RWPE2 (cell line): ENCODE measurements around the gene CMKLR1.

ENCODE experiments used
- ATAC-seq: fragments of 200-7000 bp; cut with Tn5 transposase; 3 replicates; pipeline ENCODE4 v1.9.1; 2021; ENCODE audit warnings: low read depth
- DNase-seq: peaks from one replicate; pipeline ENCODE4 v3.0.0-alpha.2; 2020; ENCODE audit warnings: low spot score
- H3K27ac ChIP-seq: fragments of 450-650 bp; 2 replicates; pipeline ENCODE4 v1.5.1; 2017; ENCODE audit warnings: mild to moderate bottlenecking; ENCODE audit not compliant: poor library complexity, severe bottlenecking
- H3K27me3 ChIP-seq: fragments of 250-450 bp; sonication (Bioruptor Pico); 2 replicates; pipeline ENCODE4 v1.5.1; 2021; ENCODE audit warnings: mild to moderate bottlenecking, moderate library complexity; ENCODE audit not compliant: insufficient read depth, poor library complexity, severe bottlenecking
- H3K36me3 ChIP-seq: fragments of 250-450 bp; sonication (Bioruptor Pico); 2 replicates; pipeline ENCODE4 v1.5.1; 2020; ENCODE audit warnings: low read depth, mild to moderate bottlenecking, moderate library complexity
- H3K4me1 ChIP-seq: fragments of 250-450 bp; sonication (Bioruptor Pico); 2 replicates; pipeline ENCODE4 v1.5.1; 2021; ENCODE audit warnings: mild to moderate bottlenecking, moderate library complexity; ENCODE audit not compliant: insufficient read depth, poor library complexity, severe bottlenecking
- H3K4me3 ChIP-seq: fragments of 250-450 bp; sonication (Bioruptor Pico); 2 replicates; pipeline ENCODE4 v1.5.1; 2021; ENCODE audit warnings: mild to moderate bottlenecking, moderate library complexity; ENCODE audit not compliant: severe bottlenecking
- H3K9me3 ChIP-seq: fragments of 250-450 bp; sonication (Bioruptor Pico); 2 replicates; pipeline ENCODE4 v1.5.1; 2021; ENCODE audit warnings: mild to moderate bottlenecking, moderate library complexity; ENCODE audit not compliant: severe bottlenecking
- CTCF ChIP-seq: fragments of 450-650 bp; IDR thresholded peaks from one replicate; pipeline ENCODE4 v1.5.1; 2017; ENCODE audit warnings: mild to moderate bottlenecking, moderate library complexity; ENCODE audit not compliant: poor library complexity, severe bottlenecking

Gene CMKLR1

GRCh38 chr12:108364879-108365278, 25.8 kb upstream of the CMKLR1 start:
- TF ChIP-seq CTCF = no peak
- H3K4me1 ChIP-seq = no peaks in the 10 kb centered on the region
- no peaks in the 10 kb centered on the region for H3K9me3 ChIP-seq
- ATAC-seq = no peak
- H3K4me3 ChIP-seq = no peak overlapping the region
- H3K27ac ChIP-seq = no peak overlapping the region
- H3K27me3 ChIP-seq = no peaks in the 10 kb centered on the region
- DNase-seq = no peak
- no peaks in the 10 kb centered on the region for H3K36me3 ChIP-seq

DNA sequence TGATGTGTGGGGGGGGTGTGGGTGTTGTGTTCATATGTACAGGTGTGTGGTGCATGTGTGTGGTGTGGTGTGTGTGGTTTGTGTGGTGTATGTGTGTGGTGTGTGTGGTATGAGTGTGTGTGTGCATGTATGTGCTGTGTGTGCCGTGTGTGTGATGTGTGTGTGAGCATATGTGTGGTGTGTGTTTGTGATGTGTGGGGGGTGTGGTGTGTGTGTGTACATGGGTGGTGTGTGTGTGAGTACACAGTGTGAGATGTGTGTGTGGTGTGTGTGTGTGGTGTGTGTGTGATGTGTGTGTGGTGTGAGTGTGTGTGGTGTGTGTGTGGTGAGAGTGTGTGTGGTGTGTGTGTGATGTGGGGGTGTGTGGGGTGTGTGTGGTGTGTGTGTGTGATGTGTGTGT, 24.5 kb upstream of the CMKLR1 start:
- Histone ChIP-seq H3K27me3 (no peaks in the 10 kb centered on the region), H3K4me3 (no peak overlapping the region), H3K27ac (no peak overlapping the region), H3K9me3 (no peaks in the 10 kb centered on the region), H3K36me3 (no peaks in the 10 kb centered on the region), H3K4me1 (no peaks in the 10 kb centered on the region)
- no peak for ATAC-seq
- TF ChIP-seq CTCF = no peak
- DNase-seq = no peak

DNA sequence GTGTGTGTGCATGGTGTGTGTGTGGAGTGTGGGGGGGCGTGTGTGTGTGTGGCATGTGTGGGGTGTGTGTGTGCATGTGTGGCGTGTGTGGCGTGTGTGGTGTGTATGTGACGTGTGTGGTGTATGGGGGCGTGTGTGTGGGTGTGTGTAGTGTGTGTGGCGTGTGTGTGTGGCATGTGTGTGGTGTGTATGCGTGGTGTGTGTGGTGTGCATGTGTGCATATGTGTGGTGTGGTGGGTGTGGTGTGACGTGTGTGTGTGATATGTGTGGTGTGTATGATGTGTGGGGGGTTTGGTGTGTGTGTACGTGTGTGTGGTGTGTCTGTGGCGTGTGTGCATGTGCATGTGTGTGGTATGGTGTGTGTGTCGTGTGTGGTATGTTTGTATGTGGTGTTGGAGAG, 24.1 kb upstream of the CMKLR1 start:
- no peak overlapping the region for H3K27ac ChIP-seq
- H3K36me3 ChIP-seq = no peaks in the 10 kb centered on the region
- no peak for ATAC-seq
- no peaks in the 10 kb centered on the region for H3K27me3 ChIP-seq
- no peaks in the 10 kb centered on the region for H3K9me3 ChIP-seq
- H3K4me3 ChIP-seq = no peak overlapping the region
- TF ChIP-seq CTCF = no peak
- H3K4me1 ChIP-seq = no peaks in the 10 kb centered on the region
- no peak for DNase-seq

DNA sequence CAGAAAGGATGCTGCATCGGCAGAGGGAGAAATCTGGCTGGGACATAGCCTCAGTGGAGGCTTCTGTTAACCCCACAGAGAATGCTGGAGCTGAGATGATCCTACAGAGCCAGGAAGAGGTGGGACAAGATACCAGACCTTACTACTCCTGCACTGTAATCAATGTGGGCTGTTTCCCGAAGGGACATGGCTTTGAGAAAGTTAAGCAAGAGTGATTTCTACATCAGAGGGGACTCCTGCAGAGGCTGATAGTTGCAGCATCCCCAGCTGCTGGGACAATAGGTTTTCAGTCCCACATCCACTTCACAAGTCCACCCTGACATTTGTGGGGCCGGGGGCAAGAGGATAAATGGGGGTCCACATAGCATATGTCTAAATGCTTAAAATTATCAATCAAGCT, 22.5 kb upstream of the CMKLR1 start:
- Histone ChIP-seq H3K9me3 (no peaks in the 10 kb centered on the region), H3K27ac (no peak overlapping the region), H3K27me3 (no peaks in the 10 kb centered on the region), H3K4me1 (no peaks in the 10 kb centered on the region), H3K36me3 (no peaks in the 10 kb centered on the region), H3K4me3 (no peak overlapping the region)
- ATAC-seq (no peak), DNase-seq (no peak)
- no peak for TF ChIP-seq CTCF

DNA sequence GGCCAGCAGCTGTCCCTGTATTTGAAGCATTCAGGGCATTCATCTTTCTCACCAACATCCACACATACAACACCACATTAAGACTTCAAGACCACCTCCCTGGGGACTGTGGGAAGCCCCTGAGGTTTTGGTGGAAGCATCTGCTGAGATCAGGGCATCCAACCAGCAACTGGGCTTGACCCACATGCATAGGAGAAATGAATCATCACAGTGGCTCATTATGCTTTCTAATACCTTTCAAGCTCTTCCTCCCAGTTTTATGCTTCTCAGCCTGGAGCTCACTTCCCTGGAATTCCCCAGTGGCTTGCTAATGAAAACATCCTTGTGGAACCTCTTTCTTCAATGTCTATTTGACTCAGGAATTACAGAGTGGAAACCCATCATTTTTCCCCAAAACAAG, 21.4 kb upstream of the CMKLR1 start:
- no peak overlapping the region for H3K27ac ChIP-seq
- no peak for DNase-seq
- no peaks in the 10 kb centered on the region for H3K27me3 ChIP-seq
- H3K36me3 ChIP-seq = no peaks in the 10 kb centered on the region
- H3K4me3 ChIP-seq = no peak overlapping the region
- no peaks in the 10 kb centered on the region for H3K4me1 ChIP-seq
- no peak for TF ChIP-seq CTCF
- H3K9me3 ChIP-seq = no peaks in the 10 kb centered on the region
- peak; percentile 17; the same call in 1 of the 3 replicates for ATAC-seq
